Germinal center (tissue), 1 donor: Measurements from ENCODE around the gene GCK.
"Not testable (repeated sequence)": the region's sequence is repeated elsewhere in the genome, so short reads cannot be mapped to it uniquely, and the experiment has no call there.

ENCODE experiments used
- DNase-seq: peaks from one replicate; pipeline ENCODE4 v3.0.0; 2012; ENCODE audit warnings: mixed read lengths, low spot score

GCK gene

GRCh38 chr7:44201813-44202212, 12.6 kb upstream of the GCK start:
- no peak for DNase-seq

GRCh38 chr7:44200699-44201461, 11.6 kb upstream of the GCK start, which contains the start of gene YKT6:
TSS of gene YKT6 (plus strand) at chr7:44200978. CDS start at chr7:44201136, 158 bp downstream.
- peak; percentile 98 for DNase-seq

- DNase-seq: not testable (repeated sequence)
These were observed 10.9 kb upstream of the GCK start for GRCh38 chr7:44200163-44200562.

- no peak for DNase-seq
These were observed 8.2 kb upstream of the GCK start for GRCh38 chr7:44197474-44197873.

- DNase-seq: peak; percentile 65
These were observed 7.2 kb upstream of the GCK start for GRCh38 chr7:44196450-44196872.

GRCh38 chr7:44195889-44196288, 6.7 kb upstream of the GCK start:
- DNase-seq: no peak

GRCh38 chr7:44194562-44195145, 5.4 kb upstream of the GCK start:
- DNase-seq: no peak

- no peak for DNase-seq
These were observed 4.8 kb upstream of the GCK start for GRCh38 chr7:44194069-44194468.

- no peak for DNase-seq
These were observed 4.0 kb upstream of the GCK start for GRCh38 chr7:44193011-44193802.

- no peak for DNase-seq
These were observed 1.9 kb upstream of the GCK start for GRCh38 chr7:44191171-44191570.

- no peak for DNase-seq
These were observed 994 bp upstream of the GCK start for GRCh38 chr7:44189993-44190872.

GRCh38 chr7:44188480-44189225, 586 bp downstream of the GCK start:
- no peak for DNase-seq

- no peak for DNase-seq
These were observed 1.4 kb downstream of the GCK start for GRCh38 chr7:44187636-44188416.

GRCh38 chr7:44186736-44187135, 2.5 kb downstream of the GCK start:
- no peak for DNase-seq

GRCh38 chr7:44185729-44186128, 3.5 kb downstream of the GCK start:
- DNase-seq: no peak

- no peak for DNase-seq
These were observed 4.3 kb downstream of the GCK start for GRCh38 chr7:44184873-44185446.

- DNase-seq: no peak
These were observed 4.9 kb downstream of the GCK start for GRCh38 chr7:44184206-44184872.

GRCh38 chr7:44183386-44183785, 5.9 kb downstream of the GCK start:
- DNase-seq: no peak

- DNase-seq: no peak
These were observed 6.4 kb downstream of the GCK start for GRCh38 chr7:44182827-44183226.
